Epithelial cell of prostate (primary cell): ENCODE measurements around the gene SUPT3H.
"Not testable (repeated sequence)": the region's sequence is repeated elsewhere in the genome, so short reads cannot be mapped to it uniquely, and the experiment has no call there.

Experiments
- DNase-seq: peaks from one replicate; pipeline ENCODE4 v3.0.0-alpha.2; 2011; ENCODE audit warnings: low read depth, low spot score
- H3K27ac ChIP-seq: fragments of 450-650 bp; 2 replicates; pipeline ENCODE4 v1.5.1; 2017; ENCODE audit warnings: mild to moderate bottlenecking

Gene SUPT3H

GRCh38 chr6:45327956-45328522 lies 49.7 kb downstream of the SUPT3H start, which contains the start of gene RUNX2:
Gene RUNX2 (plus strand): TSS chr6:45328330. CDS start chr6:45328727, 397 bp downstream.
- no peak for DNase-seq
- no peak within 1 kb of the TSS for H3K27ac ChIP-seq

GRCh38 chr6:45326698-45327417 lies 50.9 kb downstream of the SUPT3H start:
- H3K27ac ChIP-seq: no peak overlapping the region
- no peak for DNase-seq

GRCh38 chr6:45323656-45324224 lies 54.0 kb downstream of the SUPT3H start:
- no peak for DNase-seq
- H3K27ac ChIP-seq: no peak overlapping the region

- no peak for DNase-seq
- H3K27ac ChIP-seq: no peak overlapping the region
These were observed 57.4 kb downstream of the SUPT3H start for GRCh38 chr6:45320349-45320748.

- no peak overlapping the region for H3K27ac ChIP-seq
- DNase-seq: no peak
These were observed 63.6 kb downstream of the SUPT3H start for GRCh38 chr6:45314146-45314545.

GRCh38 chr6:45310118-45310788 lies 67.5 kb downstream of the SUPT3H start:
- H3K27ac ChIP-seq: no peak overlapping the region

GRCh38 chr6:45305546-45305945 lies 72.2 kb downstream of the SUPT3H start:
- no peak overlapping the region for H3K27ac ChIP-seq

More at GRCh38 chr6:45310118-45310788, 67.5 kb downstream of the SUPT3H start:
- DNase-seq: no peak

GRCh38 chr6:45302832-45303231 lies 74.9 kb downstream of the SUPT3H start:
- DNase-seq: no peak

More at GRCh38 chr6:45305546-45305945, 72.2 kb downstream of the SUPT3H start:
- DNase-seq: peak; percentile 36

GRCh38 chr6:45301348-45302142 lies 76.2 kb downstream of the SUPT3H start:
- no peak for DNase-seq
- no peak overlapping the region for H3K27ac ChIP-seq

More at GRCh38 chr6:45302832-45303231, 74.9 kb downstream of the SUPT3H start:
- no peak overlapping the region for H3K27ac ChIP-seq

- no peak overlapping the region for H3K27ac ChIP-seq
- no peak for DNase-seq
These were observed 77.0 kb downstream of the SUPT3H start for GRCh38 chr6:45300736-45301135.

GRCh38 chr6:45299096-45299581 lies 78.6 kb downstream of the SUPT3H start:
- DNase-seq: no peak
- H3K27ac ChIP-seq: no peak overlapping the region

GRCh38 chr6:45297320-45297719 lies 80.4 kb downstream of the SUPT3H start:
- no peak for DNase-seq
- no peak overlapping the region for H3K27ac ChIP-seq

GRCh38 chr6:45294065-45294701 lies 83.6 kb downstream of the SUPT3H start:
- DNase-seq, H3K27ac ChIP-seq: not testable (repeated sequence)

- no peak overlapping the region for H3K27ac ChIP-seq
- no peak for DNase-seq
These were observed 84.4 kb downstream of the SUPT3H start for GRCh38 chr6:45293306-45293705.

GRCh38 chr6:45289751-45290514 lies 87.8 kb downstream of the SUPT3H start:
- DNase-seq: no peak
- no peak overlapping the region for H3K27ac ChIP-seq

GRCh38 chr6:45286707-45287106 lies 91.0 kb downstream of the SUPT3H start:
- DNase-seq, H3K27ac ChIP-seq: not testable (repeated sequence)

- no peak for DNase-seq
- no peak overlapping the region for H3K27ac ChIP-seq
These were observed 99.4 kb downstream of the SUPT3H start for GRCh38 chr6:45278367-45278766.

- DNase-seq: not testable (repeated sequence)
These were observed 100.0 kb downstream of the SUPT3H start for GRCh38 chr6:45277741-45278140.

GRCh38 chr6:45275358-45275757 lies 102.4 kb downstream of the SUPT3H start:
- DNase-seq: no peak
- no peak overlapping the region for H3K27ac ChIP-seq

More at GRCh38 chr6:45277741-45278140, 100.0 kb downstream of the SUPT3H start:
- not testable (repeated sequence) for H3K27ac ChIP-seq
